SK-N-SH (cell line): ENCODE data around the gene CILP. TPM values are rescaled to one million over a fixed set of nuclear protein-coding genes. Genes with fewer than 3 reads are reported as not detected.

Source experiments
- CTCF ChIA-PET: fragments of 300-600, 350-600 bp; formaldehyde crosslinking; extraction: SDS; loops from one replicate; lab custom pipeline; 2021; lab: Yijun Ruan, JAX
- POLR2A ChIA-PET: fragments of 350-600 bp; sonication (Branson Sonifier 250); formaldehyde crosslinking; extraction: SDS; loops from one replicate; lab custom pipeline; 2020; ENCODE audit warnings: antibody characterized with exemption, inconsistent platforms; lab: Yijun Ruan, JAX
- DNase-seq: peaks from one replicate; pipeline ENCODE4 v3.0.0; 2012
- H2AFZ ChIP-seq: fragments of 200-600 bp; sonication (generic); 2 replicates; pipeline ENCODE4 v1.8.1; 2016; ENCODE audit warnings: antibody characterized with exemption, mild to moderate bottlenecking, low read depth
- H3F3A ChIP-seq: fragments of 200-600 bp; sonication (generic); replicated peaks from 2 replicates; pipeline ENCODE3; 2016; ENCODE audit warnings: antibody characterized with exemption, mild to moderate bottlenecking; ENCODE audit not compliant: insufficient read depth
- H3K27ac ChIP-seq, 2 experiments: fragments of 200-500 bp in 1 of 2; fragments of 200-600 bp in 1 of 2; sonication (Bioruptor generic) in 1 of 2; sonication (generic), shearing (Covaris generic) in 1 of 2; 2 replicates each; pipeline versions ENCODE4 v1.5.1 to v1.6.1; 2014 to 2016; ENCODE audit warnings: low read depth in 2 of 2, inconsistent platforms in 1 of 2, low read length in 1 of 2, mild to moderate bottlenecking in 1 of 2, mixed read lengths in 1 of 2
- H3K27me3 ChIP-seq: fragments of 200-600 bp; sonication (generic), shearing (Covaris generic); 2 replicates; pipeline ENCODE4 v1.6.1; 2016; ENCODE audit warnings: mixed run types; ENCODE audit not compliant: insufficient read depth
- H3K36me3 ChIP-seq, 2 experiments: fragments of 200-500 bp in 1 of 2; fragments of 200-600 bp in 1 of 2; sonication (Bioruptor generic) in 1 of 2; sonication (generic) in 1 of 2; replicated peaks in 1 of 2; 2 replicates each; pipeline versions ENCODE3 to v1.5.1; 2014 to 2016; ENCODE audit warnings: low read length in 1 of 2, mild to moderate bottlenecking in 1 of 2; ENCODE audit not compliant: insufficient read depth in 2 of 2, control insufficient read depth in 1 of 2
- H3K4me1 ChIP-seq, 2 experiments: fragments of 200-500 bp in 1 of 2; fragments of 200-600 bp in 1 of 2; sonication (Bioruptor generic) in 1 of 2; sonication (generic), shearing (Covaris generic) in 1 of 2; 2 replicates each; pipeline versions ENCODE4 v1.5.1 to v1.6.1; 2014 to 2016; ENCODE audit warnings: low read depth in 1 of 2, low read length in 1 of 2, mixed run types in 1 of 2; ENCODE audit not compliant: insufficient read depth in 2 of 2, control insufficient read depth in 1 of 2
- H3K4me2 ChIP-seq: fragments of 200-600 bp; sonication (generic), shearing (Covaris generic); 2 replicates; pipeline ENCODE4 v1.6.1; 2017; ENCODE audit warnings: mixed run types
- H3K4me3 ChIP-seq, 2 experiments: fragments of 200-500 bp in 1 of 2; fragments of 200-600 bp in 1 of 2; sonication (Bioruptor generic) in 1 of 2; sonication (generic), shearing (Covaris generic) in 1 of 2; 2 replicates each; pipeline versions ENCODE4 v1.5.1 to v1.8.1; 2014 to 2016; ENCODE audit warnings: low read depth in 2 of 2, inconsistent platforms in 1 of 2, low read length in 1 of 2, mild to moderate bottlenecking in 1 of 2, mixed read lengths in 1 of 2, moderate library complexity in 1 of 2
- H3K79me2 ChIP-seq: fragments of 200-600 bp; sonication (generic); 2 replicates; pipeline ENCODE4 v1.8.1; 2017; ENCODE audit warnings: mild to moderate bottlenecking; ENCODE audit not compliant: insufficient read depth
- H3K9ac ChIP-seq: fragments of 200-600 bp; sonication (generic); 2 replicates; pipeline ENCODE4 v1.6.1; 2017; ENCODE audit warnings: mixed run types
- H3K9me2 ChIP-seq: fragments of 200-600 bp; sonication (generic); 2 replicates; pipeline ENCODE4 v1.6.1; 2017; ENCODE audit warnings: mixed run types
- H3K9me3 ChIP-seq: fragments of 200-600 bp; sonication (generic); 2 replicates; pipeline ENCODE4 v1.6.1; 2017; ENCODE audit warnings: mixed run types, mild to moderate bottlenecking, moderate library complexity
- H4K20me1 ChIP-seq: fragments of 200-600 bp; sonication (generic); 2 replicates; pipeline ENCODE4 v1.6.1; 2017; ENCODE audit warnings: mild to moderate bottlenecking, mixed run types; ENCODE audit not compliant: insufficient read depth
- ELF1 ChIP-seq: IDR thresholded peaks from 2 replicates; pipeline ENCODE4 v1.4.0; 2012
- FOXJ3 ChIP-seq: sonication (generic); formaldehyde crosslinking; IDR thresholded peaks from 2 replicates; pipeline ENCODE4 v1.5.1; 2020; ENCODE audit warnings: mild to moderate bottlenecking, missing genetic modification reagents
- GABPA ChIP-seq: IDR thresholded peaks from 2 replicates; pipeline ENCODE4 v1.4.0; 2012; ENCODE audit warnings: low read depth, mild to moderate bottlenecking
- GATA2 ChIP-seq: sonication (generic); formaldehyde crosslinking; IDR thresholded peaks from 2 replicates; pipeline ENCODE4 v1.5.0; 2020; ENCODE audit warnings: mild to moderate bottlenecking, missing genetic modification reagents
- JUND ChIP-seq: IDR thresholded peaks from 2 replicates; pipeline ENCODE4 v1.4.0; 2012
- MEF2A ChIP-seq: IDR thresholded peaks from 2 replicates; pipeline ENCODE4 v1.4.0; 2012; ENCODE audit warnings: low read depth, borderline replicate concordance
- NFIC ChIP-seq: IDR thresholded peaks from 2 replicates; pipeline ENCODE4 v1.4.0; 2012; ENCODE audit warnings: borderline replicate concordance
- NRF1 ChIP-seq: IDR thresholded peaks from 2 replicates; pipeline ENCODE4 v1.6.1; 2012; ENCODE audit warnings: low read depth, mild to moderate bottlenecking, low read length
- RAD21 ChIP-seq: IDR thresholded peaks from 2 replicates; pipeline ENCODE4 v1.6.1; 2012; ENCODE audit warnings: mild to moderate bottlenecking, low read length
- RXRA ChIP-seq: IDR thresholded peaks from 2 replicates; pipeline ENCODE4 v1.4.0; 2012; ENCODE audit warnings: low read depth, mild to moderate bottlenecking, borderline replicate concordance
- SIN3A ChIP-seq: IDR thresholded peaks from 2 replicates; pipeline ENCODE4 v1.6.1; 2012; ENCODE audit warnings: low read depth, mild to moderate bottlenecking, low read length, moderate library complexity, borderline replicate concordance
- SMC3 ChIP-seq: IDR thresholded peaks from 2 replicates; pipeline ENCODE4 v1.6.1; 2012; ENCODE audit warnings: low read depth, low read length, improper control_type of control experiment
- TAF1 ChIP-seq: IDR thresholded peaks from 2 replicates; pipeline ENCODE4 v1.6.1; 2012; ENCODE audit warnings: low read depth, mild to moderate bottlenecking, low read length, moderate library complexity, borderline replicate concordance
- YY1 ChIP-seq: IDR thresholded peaks from 2 replicates; pipeline ENCODE4 v1.4.0; 2012; ENCODE audit warnings: low read depth, mild to moderate bottlenecking
- WGBS: methylation state at CpG from one replicate; pipeline ENCODE4 v1.1.6; 2017; ENCODE audit warnings: low lambda C conversion rate; 5-methylcytosine and 5-hydroxymethylcytosine counted together
- polyA plus RNA-seq, 3 experiments: library from polyadenylated mRNA; depleted of rRNA; stranded (reverse); fragments of >200 nt; gene quantifications; 2 replicates each; pipeline ENCODE4 v1.2.3, GENCODE V29; 2012
- TF ChIP-seq, protein P1 (sequence below): IDR thresholded peaks from 2 replicates; pipeline ENCODE4 v1.4.0; 2012; ENCODE audit warnings: low read depth
- TF ChIP-seq, protein P2 (sequence below): IDR thresholded peaks from 2 replicates; pipeline ENCODE4 v1.4.0; 2012; ENCODE audit warnings: low read depth, borderline replicate concordance
- TF ChIP-seq, protein P3 (sequence below): fragments of 150-350 bp; IDR thresholded peaks from 2 replicates; pipeline ENCODE4 v1.6.1; 2016; ENCODE audit warnings: mild to moderate bottlenecking, low read depth, low read length

The CILP gene
- polyA plus RNA-seq, 1 of the 3 experiments (the other 2 are of a cell fraction) = 0.03 TPM

DNA sequence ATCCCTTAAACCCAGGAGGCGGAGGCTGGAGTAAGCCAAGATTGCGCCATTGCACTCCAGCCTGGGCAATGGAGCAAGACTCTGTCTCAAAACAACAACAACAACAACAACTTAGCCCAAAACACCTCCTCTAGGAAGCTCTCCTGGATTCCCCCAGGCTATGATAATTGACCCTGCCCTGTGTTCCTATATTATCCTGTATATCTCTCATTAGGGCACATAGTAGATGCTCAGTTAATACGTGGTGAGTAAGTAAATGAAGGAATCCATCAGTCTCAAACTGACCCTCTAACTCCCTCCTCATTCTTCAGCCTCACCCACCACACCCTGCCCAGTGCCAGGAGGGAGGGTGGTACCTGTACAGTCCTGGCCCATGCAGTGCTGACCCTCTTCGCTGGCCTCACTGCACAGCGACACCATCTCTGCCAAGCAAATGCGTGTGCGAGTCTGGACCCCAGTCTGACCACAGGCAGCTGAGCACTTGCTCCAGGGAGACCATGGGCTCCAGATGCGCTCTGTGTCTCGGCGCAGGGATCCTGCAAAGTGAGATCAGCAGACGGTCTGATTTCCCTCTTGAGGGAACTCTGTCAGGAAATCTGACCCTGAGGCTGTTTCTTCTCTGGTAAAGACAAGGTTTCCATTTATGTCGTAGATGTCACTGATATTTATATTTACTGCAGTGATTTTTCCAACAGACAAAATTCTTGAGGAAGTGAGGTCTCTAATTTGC is 6.2 kb downstream of the CILP start:
- Histone ChIP-seq H3K4me1 (peaks cover 0 to 17% of the 10 kb centered on the region in 2 experiments; a peak in 1 of 4 replicates), H3K4me2 (no peak overlapping the region), H3K79me2 (no peaks in the 10 kb centered on the region), H3K9ac (no peak overlapping the region), H3K4me3 (no peak overlapping the region), H4K20me1 (no peaks in the 10 kb centered on the region), H3K36me3 (no peaks in the 10 kb centered on the region), H3K9me2 (no peaks in the 10 kb centered on the region), H3F3A (no peaks in the 10 kb centered on the region), H3K9me3 (no peaks in the 10 kb centered on the region), H2AFZ (no peak overlapping the region), H3K27ac (no peak overlapping the region), H3K27me3 (no peaks in the 10 kb centered on the region; the same call in 1 of the 2 replicates)
- TF ChIP-seq FOXJ3 (CRISPR knock-in tag) = no peak
- no peak for TF ChIP-seq GATA2 (CRISPR knock-in tag)
- no peak for TF ChIP-seq TAF1
- no peak for TF ChIP-seq SMC3
- TF ChIP-seq NFIC = no peak
- no peak for TF ChIP-seq RAD21
- TF ChIP-seq, protein P1, sequence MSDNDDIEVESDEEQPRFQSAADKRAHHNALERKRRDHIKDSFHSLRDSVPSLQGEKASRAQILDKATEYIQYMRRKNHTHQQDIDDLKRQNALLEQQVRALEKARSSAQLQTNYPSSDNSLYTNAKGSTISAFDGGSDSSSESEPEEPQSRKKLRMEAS = no peak
- TF ChIP-seq ELF1 = no peak
- WGBS = 81% methylated on average over 12 of the region's 12 CpGs
- ChIA-PET POLR2A (no interaction called here), CTCF (interaction anchor here (0.8 kb wide), 1 partner anchor 181 kb away, joined by 3 read pairs; no protein-coding TSS in a partner anchor)
- DNase-seq = no peak

DNA sequence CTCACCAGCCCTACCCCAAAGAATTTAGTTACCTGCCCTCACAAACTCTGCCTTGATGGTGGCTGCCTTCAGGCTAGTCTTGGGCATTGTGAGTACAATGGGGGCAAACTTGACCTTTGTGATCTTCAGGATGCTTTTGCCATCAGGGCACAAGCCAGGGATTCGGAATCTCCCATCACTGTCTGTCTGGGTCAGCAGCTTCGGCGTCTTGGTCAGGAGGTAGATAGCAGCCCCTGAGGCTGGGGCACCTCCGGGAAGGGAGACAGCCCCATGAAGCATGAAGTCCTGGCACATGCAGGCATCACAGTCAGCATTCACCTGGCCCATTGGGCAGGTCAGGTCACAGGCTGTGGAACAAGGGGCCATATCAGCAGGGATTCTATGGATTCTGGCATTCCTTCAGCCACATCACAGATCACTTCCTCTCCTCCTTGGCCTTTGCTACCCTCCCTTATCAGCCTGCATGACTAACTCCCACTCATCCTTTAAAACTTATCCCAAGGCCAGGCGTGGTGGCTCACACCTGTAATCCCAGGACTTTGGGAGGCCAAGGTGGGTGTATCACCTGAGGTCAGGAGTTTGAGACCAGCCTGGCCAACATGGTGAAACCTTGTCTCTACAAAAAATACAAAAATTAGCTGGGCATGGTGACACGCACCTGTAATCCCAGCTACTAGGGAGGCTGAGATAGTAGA is 6.9 kb downstream of the CILP start:
- H3K79me2 ChIP-seq = no peaks in the 10 kb centered on the region
- TF ChIP-seq JUND (no peak), SIN3A (no peak)
- WGBS = 76% methylated on average over 6 of the region's 6 CpGs
- H3K9ac ChIP-seq = no peak overlapping the region
- POLR2A ChIA-PET = no interaction called here
- H3K4me3 ChIP-seq = no peak overlapping the region
- no peaks in the 10 kb centered on the region for H3K9me3 ChIP-seq
- H3K4me2 ChIP-seq = no peak overlapping the region
- H3K27me3 ChIP-seq = no peaks in the 10 kb centered on the region; the same call in 1 of the 2 replicates
- no peaks in the 10 kb centered on the region for H3K36me3 ChIP-seq
- no peak overlapping the region for H3K27ac ChIP-seq
- no peaks in the 10 kb centered on the region for H3K9me2 ChIP-seq
- no peak overlapping the region for H2AFZ ChIP-seq
- CTCF ChIA-PET = no interaction called here
- DNase-seq = no peak
- H4K20me1 ChIP-seq = no peaks in the 10 kb centered on the region
- H3K4me1 ChIP-seq = peaks cover 0 to 11% of the 10 kb centered on the region in 2 experiments; a peak in 1 of 4 replicates
- H3F3A ChIP-seq = no peaks in the 10 kb centered on the region

DNA sequence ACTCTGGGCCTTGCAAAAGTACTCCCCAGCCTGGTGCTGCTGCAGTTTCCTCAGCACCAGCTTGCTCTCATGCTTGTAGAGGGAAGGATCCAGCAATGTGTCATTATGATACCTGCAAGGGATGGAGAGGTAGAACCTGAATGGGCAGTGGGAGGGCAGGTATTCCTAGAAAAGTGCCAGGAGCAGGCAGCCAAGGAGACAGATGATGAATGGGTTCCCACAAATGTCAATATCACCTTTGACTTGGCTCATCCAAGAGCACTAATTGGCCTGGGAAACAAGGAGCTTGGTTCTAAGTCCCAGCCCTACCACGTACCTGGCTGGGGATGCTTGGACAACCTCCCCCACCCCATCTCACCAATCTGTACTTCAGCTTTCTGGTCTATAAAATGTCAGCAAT is 9.4 kb downstream of the CILP start:
- Histone ChIP-seq H3K27ac (no peak overlapping the region), H3K9ac (no peak overlapping the region), H3K4me1 (no peaks in the 10 kb centered on the region), H3F3A (no peaks in the 10 kb centered on the region), H3K36me3 (no peaks in the 10 kb centered on the region), H3K9me2 (no peaks in the 10 kb centered on the region), H3K27me3 (no peaks in the 10 kb centered on the region; the same call in 1 of the 2 replicates), H3K4me2 (no peak overlapping the region), H3K4me3 (no peak overlapping the region), H4K20me1 (no peaks in the 10 kb centered on the region), H2AFZ (no peak overlapping the region), H3K9me3 (no peaks in the 10 kb centered on the region), H3K79me2 (no peaks in the 10 kb centered on the region)
- CTCF ChIA-PET = interaction anchor here (0.9 to 1.9 kb wide), 4 partner anchors 10 to 761 kb away, joined by 3 to 11 read pairs (median 7); partner anchors contain the start of gene CILP
- no peak for DNase-seq
- WGBS = 44% methylated on average over 1 of the region's 1 CpG
- POLR2A ChIA-PET = no interaction called here
- TF ChIP-seq NRF1 (no peak), JUND (no peak), SIN3A (no peak), YY1 (no peak), ELF1 (no peak), MEF2A (no peak), GATA2 (CRISPR knock-in tag) (no peak), GABPA (no peak), RXRA (no peak)
- TF ChIP-seq, protein P2, sequence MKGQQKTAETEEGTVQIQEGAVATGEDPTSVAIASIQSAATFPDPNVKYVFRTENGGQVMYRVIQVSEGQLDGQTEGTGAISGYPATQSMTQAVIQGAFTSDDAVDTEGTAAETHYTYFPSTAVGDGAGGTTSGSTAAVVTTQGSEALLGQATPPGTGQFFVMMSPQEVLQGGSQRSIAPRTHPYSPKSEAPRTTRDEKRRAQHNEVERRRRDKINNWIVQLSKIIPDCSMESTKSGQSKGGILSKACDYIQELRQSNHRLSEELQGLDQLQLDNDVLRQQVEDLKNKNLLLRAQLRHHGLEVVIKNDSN = no peak
- TF ChIP-seq, protein P3, sequence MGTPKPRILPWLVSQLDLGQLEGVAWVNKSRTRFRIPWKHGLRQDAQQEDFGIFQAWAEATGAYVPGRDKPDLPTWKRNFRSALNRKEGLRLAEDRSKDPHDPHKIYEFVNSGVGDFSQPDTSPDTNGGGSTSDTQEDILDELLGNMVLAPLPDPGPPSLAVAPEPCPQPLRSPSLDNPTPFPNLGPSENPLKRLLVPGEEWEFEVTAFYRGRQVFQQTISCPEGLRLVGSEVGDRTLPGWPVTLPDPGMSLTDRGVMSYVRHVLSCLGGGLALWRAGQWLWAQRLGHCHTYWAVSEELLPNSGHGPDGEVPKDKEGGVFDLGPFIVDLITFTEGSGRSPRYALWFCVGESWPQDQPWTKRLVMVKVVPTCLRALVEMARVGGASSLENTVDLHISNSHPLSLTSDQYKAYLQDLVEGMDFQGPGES = no peak
